Measurements from ENCODE around the gene SLC25A44.

The SLC25A44 gene

DNA sequence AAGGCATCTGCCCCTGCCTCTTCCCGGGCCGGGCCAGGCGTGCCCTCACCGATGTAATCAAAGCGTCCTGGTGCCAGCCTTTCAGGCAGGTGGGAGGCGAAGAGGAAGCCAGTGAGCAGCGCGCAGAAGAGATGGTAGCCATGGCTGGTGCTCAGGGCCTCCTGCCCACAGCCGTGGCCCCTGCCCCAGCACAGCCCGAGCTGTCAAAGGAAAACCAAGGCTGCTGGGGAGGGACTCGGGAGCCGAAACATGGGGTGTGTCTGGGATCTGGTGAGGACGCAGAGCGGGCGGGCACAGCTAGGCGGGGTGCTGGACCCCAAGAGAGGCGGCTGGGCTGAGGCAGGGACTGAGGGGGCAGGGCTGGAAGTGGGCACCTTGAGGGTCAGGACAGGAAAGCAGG, 50.8 kb downstream of the SLC25A44 start:
- TF ChIP-seq CTCF (IDR thresholded peaks at IDR 0.05; ENCODE audit: low read depth, low read length), result no peak
- H3K4me3 ChIP-seq (ENCODE audit: low read depth, low read length), result no peak overlapping the region

DNA sequence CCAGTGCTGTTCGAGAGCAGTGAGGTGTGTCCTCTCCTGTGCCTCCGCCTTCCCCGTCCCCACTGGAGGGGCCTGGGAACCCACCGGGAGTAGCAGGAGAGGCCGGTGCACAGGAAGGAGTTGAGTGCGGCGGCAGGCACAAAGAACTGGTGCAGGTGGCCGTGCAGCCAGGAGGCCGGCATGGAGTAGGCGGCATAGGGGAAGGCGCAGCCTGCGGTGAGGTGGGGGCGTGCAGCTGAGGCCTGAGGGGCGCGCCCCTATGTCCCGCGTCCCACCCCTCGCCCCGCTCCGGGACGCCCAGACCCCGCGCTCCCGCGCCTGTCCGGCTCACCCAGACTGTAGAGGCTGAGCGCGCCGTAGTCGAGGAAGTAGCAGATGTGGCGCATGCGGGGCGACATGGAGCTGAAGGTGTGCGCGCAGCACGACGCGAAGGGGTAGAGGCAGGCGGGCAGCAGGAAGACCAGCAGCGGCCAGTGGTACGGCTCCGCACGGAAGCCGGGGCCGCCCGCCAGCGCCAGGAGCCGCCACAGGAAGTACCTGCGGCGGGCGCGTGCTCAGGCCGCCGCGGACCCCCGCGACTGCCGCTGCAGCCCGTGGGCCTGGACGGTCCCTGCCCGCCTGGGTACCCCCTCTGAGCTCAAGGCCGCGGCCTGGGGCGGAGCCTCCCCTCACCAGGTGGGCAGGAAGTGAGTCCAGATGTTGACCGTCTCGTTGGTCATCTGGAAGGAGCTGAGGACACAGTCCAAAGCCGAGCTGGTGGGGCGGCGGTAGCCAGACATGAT, 51.7 kb downstream of the SLC25A44 start:
- H3K4me3 ChIP-seq (ENCODE audit: low read depth, low read length), result no peak overlapping the region
- TF ChIP-seq CTCF (IDR thresholded peaks at IDR 0.05; ENCODE audit: low read depth, low read length), result no peak

GRCh38 chr1:156246241-156246780, 52.4 kb downstream of the SLC25A44 start:
- TF ChIP-seq CTCF (IDR thresholded peaks at IDR 0.05; ENCODE audit: low read depth, low read length), result no peak
- no peak overlapping the region for H3K4me3 ChIP-seq (ENCODE audit: low read depth, low read length)

- H3K4me3 ChIP-seq (ENCODE audit: low read depth, low read length), result no peak overlapping the region
- no peak for TF ChIP-seq CTCF (IDR thresholded peaks at IDR 0.05; ENCODE audit: low read depth, low read length)
Observed at GRCh38 chr1:156246781-156247459, 53.0 kb downstream of the SLC25A44 start.

DNA sequence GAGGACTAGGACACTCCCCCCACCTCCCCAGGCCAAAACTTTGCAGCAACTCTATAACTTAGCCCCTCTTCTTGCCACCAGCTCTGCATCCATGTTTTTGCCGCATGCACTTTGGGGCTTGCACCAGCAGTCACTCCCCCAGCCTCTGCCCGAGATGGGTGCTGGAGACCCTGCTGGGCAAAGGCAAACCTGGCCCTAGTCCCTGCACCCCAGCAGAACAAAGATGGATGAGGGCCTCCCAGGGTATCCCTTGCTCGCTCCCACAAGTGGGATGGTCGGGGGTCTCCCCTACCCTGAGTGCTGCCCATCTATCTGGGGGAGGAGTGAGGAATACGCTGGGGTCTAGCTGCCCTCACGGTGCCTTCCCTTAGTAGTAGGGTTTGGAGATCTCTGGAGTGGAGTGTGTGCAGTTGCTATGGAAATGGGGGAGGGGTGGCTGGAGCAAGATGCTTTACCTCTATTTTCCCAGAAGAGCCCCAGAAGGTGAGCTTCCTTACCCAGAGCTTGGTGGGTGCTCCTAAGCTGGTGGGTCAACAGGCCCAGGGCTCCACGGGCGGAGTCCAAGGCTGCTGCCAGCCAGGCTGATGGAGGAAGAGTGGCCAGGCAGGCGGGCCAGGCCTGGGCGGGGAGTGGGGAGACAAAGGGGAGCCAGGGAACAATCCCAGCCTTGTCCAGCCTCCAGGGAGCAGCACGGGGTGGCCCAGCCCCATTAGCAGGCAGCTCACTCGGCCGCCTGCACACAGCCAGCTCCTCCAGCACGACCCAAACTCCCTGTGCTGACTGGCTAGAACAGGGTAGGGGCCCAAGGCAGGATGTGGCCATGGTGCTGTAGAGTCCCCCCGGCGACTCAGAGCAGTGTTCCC, 53.8 kb downstream of the SLC25A44 start, which contains the start of gene PAQR6:
Gene PAQR6, minus strand, starts transcription at position 597 of the 863 bp plus-strand sequence. CDS start 1,325 bp downstream, outside the sequence.
- no peak within 1 kb of the TSS for H3K4me3 ChIP-seq (ENCODE audit: low read depth, low read length)
- no peak for TF ChIP-seq CTCF (IDR thresholded peaks at IDR 0.05; ENCODE audit: low read depth, low read length)

GRCh38 chr1:156248323-156248683, 54.4 kb downstream of the SLC25A44 start:
- no peak for TF ChIP-seq CTCF (IDR thresholded peaks at IDR 0.05; ENCODE audit: low read depth, low read length)
- H3K4me3 ChIP-seq (ENCODE audit: low read depth, low read length), result no peak overlapping the region

All from WI38 (cell line).